ENCODE measurements around the gene PPP1R3G. TPM values are rescaled to one million over a fixed set of nuclear protein-coding genes. Genes with fewer than 3 reads are reported as not detected.
"Not testable (repeated sequence)": the region's sequence is repeated elsewhere in the genome, so short reads cannot be mapped to it uniquely, and the experiment has no call there.

Gene PPP1R3G
- total RNA-seq, 5 donors from 2014 or later (not counting 1 experiment from before 2014, with no cell fraction given), result 0.06 to 0.07 TPM; not detected in 3

GRCh38 chr6:5055118-5055517 is 30.0 kb upstream of the PPP1R3G start:
- Mint-ChIP-seq H3K4me1 (no peaks in the 10 kb centered on the region), H3K36me3 (peaks cover 10% of the 10 kb centered on the region), H3K9me3 (peaks cover 12 to 31% (median 16%) of the 10 kb centered on the region in 3 donors), H3K27me3 (peaks cover 3 to 6% of the 10 kb centered on the region in 2 donors), H3K4me3 (no peak overlapping the region), H3K27ac (no peak overlapping the region)
- no peak for DNase-seq
- ChIA-PET CTCF (no interaction called here), POLR2A (no interaction called here)
- H3K27ac ChIP-seq (ENCODE audit: low read length), result no peak overlapping the region
- 100% methylated on average over 2 of the region's 4 CpGs for WGBS (ENCODE audit: insufficient coverage)
- H3K4me1 ChIP-seq (ENCODE audit: control insufficient read depth in 1 of 2, extremely low read depth in 1 of 2, insufficient read depth in 2 of 2, low read length in 2 of 2), result no peaks in the 10 kb centered on the region
- H3K4me3 ChIP-seq (ENCODE audit: control insufficient read depth in 1 of 2, extremely low read depth in 1 of 2, low read length in 1 of 2), result no peak overlapping the region
- no peaks in the 10 kb centered on the region for H3K36me3 ChIP-seq (ENCODE audit: control insufficient read depth in 2 of 2, extremely low read depth in 1 of 2, insufficient read depth in 1 of 2, low read length in 1 of 2)
- peaks cover 0 to 10% of the 10 kb centered on the region in 2 experiments for H3K27me3 ChIP-seq (replicated peaks in 1 of 2; ENCODE audit: control insufficient read depth in 2 of 2, extremely low read depth in 1 of 2, insufficient read depth in 2 of 2, low read length in 1 of 2)
- ATAC-seq (replicated peaks in 1 of 4), result no peak
- H3K9me3 ChIP-seq, result no peaks in the 10 kb centered on the region

- no peak for DNase-seq
Observed at GRCh38 chr6:5058254-5058653, 26.9 kb upstream of the PPP1R3G start.

GRCh38 chr6:5059036-5059896 is 25.9 kb upstream of the PPP1R3G start:
- 100% methylated on average over 5 of the region's 11 CpGs for WGBS (ENCODE audit: insufficient coverage)
- Histone ChIP-seq H3K4me3 (ENCODE audit: control insufficient read depth in 1 of 2, extremely low read depth in 1 of 2, low read length in 1 of 2) (no peak overlapping the region), H3K4me1 (ENCODE audit: control insufficient read depth in 1 of 2, extremely low read depth in 1 of 2, insufficient read depth in 2 of 2, low read length in 2 of 2) (no peaks in the 10 kb centered on the region), H3K27me3 (replicated peaks in 1 of 2; ENCODE audit: control insufficient read depth in 2 of 2, extremely low read depth in 1 of 2, insufficient read depth in 2 of 2, low read length in 1 of 2) (peaks cover 0 to 17% of the 10 kb centered on the region in 2 experiments), H3K9me3 (no peaks in the 10 kb centered on the region), H3K36me3 (ENCODE audit: control insufficient read depth in 2 of 2, extremely low read depth in 1 of 2, insufficient read depth in 1 of 2, low read length in 1 of 2) (no peaks in the 10 kb centered on the region), H3K27ac (ENCODE audit: low read length) (no peak overlapping the region)
- no peaks in the 10 kb centered on the region for H3K4me1 Mint-ChIP-seq
- ChIA-PET POLR2A (interaction anchor here in 1 of 2 donors (0.6 kb wide), 1 partner anchor 20 kb away, joined by 3 read pairs; no protein-coding TSS in a partner anchor), CTCF (no interaction called here)
- peaks cover 4% of the 10 kb centered on the region for H3K36me3 Mint-ChIP-seq
- ATAC-seq (replicated peaks in 1 of 4), result no peak
- peaks cover 0 to 6% (median 0%) of the 10 kb centered on the region in 3 donors for H3K9me3 Mint-ChIP-seq
- peaks cover 3% of the 10 kb centered on the region in 2 donors for H3K27me3 Mint-ChIP-seq
- no peak for DNase-seq
- H3K4me3 Mint-ChIP-seq, result no peak overlapping the region
- H3K27ac Mint-ChIP-seq, result no peak overlapping the region

More at GRCh38 chr6:5058254-5058653, 26.9 kb upstream of the PPP1R3G start:
- H3K27me3 ChIP-seq (replicated peaks in 1 of 2; ENCODE audit: control insufficient read depth in 2 of 2, extremely low read depth in 1 of 2, insufficient read depth in 2 of 2, low read length in 1 of 2), result peaks cover 0 to 14% of the 10 kb centered on the region in 2 experiments
- no peaks in the 10 kb centered on the region for H3K9me3 ChIP-seq
- no peak overlapping the region for H3K27ac Mint-ChIP-seq
- no peak overlapping the region for H3K27ac ChIP-seq (ENCODE audit: low read length)
- CTCF ChIA-PET, result no interaction called here
- H3K27me3 Mint-ChIP-seq, result peaks cover 3% of the 10 kb centered on the region in 2 donors
- no peak overlapping the region for H3K4me3 Mint-ChIP-seq
- H3K4me3 ChIP-seq (ENCODE audit: control insufficient read depth in 1 of 2, extremely low read depth in 1 of 2, low read length in 1 of 2), result no peak overlapping the region
- H3K36me3 ChIP-seq (ENCODE audit: control insufficient read depth in 2 of 2, extremely low read depth in 1 of 2, insufficient read depth in 1 of 2, low read length in 1 of 2), result no peaks in the 10 kb centered on the region
- POLR2A ChIA-PET, result no interaction called here
- peaks cover 4% of the 10 kb centered on the region for H3K36me3 Mint-ChIP-seq
- no peaks in the 10 kb centered on the region for H3K4me1 ChIP-seq (ENCODE audit: control insufficient read depth in 1 of 2, extremely low read depth in 1 of 2, insufficient read depth in 2 of 2, low read length in 2 of 2)
- 48% methylated on average over 8 of the region's 8 CpGs for WGBS (ENCODE audit: insufficient coverage)
- ATAC-seq (replicated peaks in 1 of 4), result no peak
- H3K4me1 Mint-ChIP-seq, result no peaks in the 10 kb centered on the region
- peaks cover 0 to 6% (median 0%) of the 10 kb centered on the region in 3 donors for H3K9me3 Mint-ChIP-seq

GRCh38 chr6:5060439-5060838 is 24.7 kb upstream of the PPP1R3G start:
- 90% methylated on average over 3 of the region's 9 CpGs for WGBS (ENCODE audit: insufficient coverage)
- H3K4me3 Mint-ChIP-seq; H3K36me3 Mint-ChIP-seq; H3K36me3 ChIP-seq (ENCODE audit: control insufficient read depth in 2 of 2, extremely low read depth in 1 of 2, insufficient read depth in 1 of 2, low read length in 1 of 2); DNase-seq; H3K9me3 Mint-ChIP-seq; CTCF ChIA-PET; H3K27ac Mint-ChIP-seq; H3K27ac ChIP-seq (ENCODE audit: low read length); H3K27me3 Mint-ChIP-seq; H3K4me1 ChIP-seq (ENCODE audit: control insufficient read depth in 1 of 2, extremely low read depth in 1 of 2, insufficient read depth in 2 of 2, low read length in 2 of 2); H3K4me1 Mint-ChIP-seq; H3K9me3 ChIP-seq; ATAC-seq (replicated peaks in 1 of 4); POLR2A ChIA-PET; H3K4me3 ChIP-seq (ENCODE audit: control insufficient read depth in 1 of 2, extremely low read depth in 1 of 2, low read length in 1 of 2): not testable (repeated sequence)
- H3K27me3 ChIP-seq (replicated peaks in 1 of 2; ENCODE audit: control insufficient read depth in 2 of 2, extremely low read depth in 1 of 2, insufficient read depth in 2 of 2, low read length in 1 of 2), result peaks cover 0 to 17% of the 10 kb centered on the region in 2 experiments

- H3K36me3 Mint-ChIP-seq, result peaks cover 4% of the 10 kb centered on the region
- no peaks in the 10 kb centered on the region for H3K9me3 Mint-ChIP-seq
- WGBS (ENCODE audit: insufficient coverage), result no CpG with 5 or more reads among the region's 3 CpGs
- H3K4me3 Mint-ChIP-seq, result no peak overlapping the region
- H3K27me3 Mint-ChIP-seq, result peaks cover 3% of the 10 kb centered on the region in 2 donors
- POLR2A ChIA-PET, result no interaction called here
- CTCF ChIA-PET, result no interaction called here
- ATAC-seq (replicated peaks in 1 of 4) (no peak), DNase-seq (no peak)
- H3K4me1 ChIP-seq (ENCODE audit: control insufficient read depth in 1 of 2, extremely low read depth in 1 of 2, insufficient read depth in 2 of 2, low read length in 2 of 2), result no peaks in the 10 kb centered on the region
- no peak overlapping the region for H3K27ac Mint-ChIP-seq
- no peaks in the 10 kb centered on the region for H3K4me1 Mint-ChIP-seq
- peaks cover 0 to 17% of the 10 kb centered on the region in 2 experiments for H3K27me3 ChIP-seq (replicated peaks in 1 of 2; ENCODE audit: control insufficient read depth in 2 of 2, extremely low read depth in 1 of 2, insufficient read depth in 2 of 2, low read length in 1 of 2)
- H3K27ac ChIP-seq (ENCODE audit: low read length), result no peak overlapping the region
- no peak overlapping the region for H3K4me3 ChIP-seq (ENCODE audit: control insufficient read depth in 1 of 2, extremely low read depth in 1 of 2, low read length in 1 of 2)
- no peaks in the 10 kb centered on the region for H3K36me3 ChIP-seq (ENCODE audit: control insufficient read depth in 2 of 2, extremely low read depth in 1 of 2, insufficient read depth in 1 of 2, low read length in 1 of 2)
- H3K9me3 ChIP-seq, result no peaks in the 10 kb centered on the region
Observed at GRCh38 chr6:5061152-5061551, 24.0 kb upstream of the PPP1R3G start.

- DNase-seq (no peak), ATAC-seq (replicated peaks in 1 of 4) (no peak)
- Mint-ChIP-seq H3K36me3 (peaks cover 4% of the 10 kb centered on the region), H3K9me3 (peaks cover 5 to 7% (median 5%) of the 10 kb centered on the region in 3 donors), H3K27ac (no peak overlapping the region), H3K4me1 (no peaks in the 10 kb centered on the region), H3K27me3 (peaks cover 3% of the 10 kb centered on the region in 2 donors), H3K4me3 (no peak overlapping the region)
- CTCF ChIA-PET, result no interaction called here
- Histone ChIP-seq H3K4me3 (ENCODE audit: control insufficient read depth in 1 of 2, extremely low read depth in 1 of 2, low read length in 1 of 2) (no peak overlapping the region), H3K27ac (ENCODE audit: low read length) (no peak overlapping the region), H3K4me1 (ENCODE audit: control insufficient read depth in 1 of 2, extremely low read depth in 1 of 2, insufficient read depth in 2 of 2, low read length in 2 of 2) (no peaks in the 10 kb centered on the region), H3K27me3 (replicated peaks in 1 of 2; ENCODE audit: control insufficient read depth in 2 of 2, extremely low read depth in 1 of 2, insufficient read depth in 2 of 2, low read length in 1 of 2) (peaks cover 0 to 10% of the 10 kb centered on the region in 2 experiments), H3K9me3 (no peaks in the 10 kb centered on the region), H3K36me3 (ENCODE audit: control insufficient read depth in 2 of 2, extremely low read depth in 1 of 2, insufficient read depth in 1 of 2, low read length in 1 of 2) (no peaks in the 10 kb centered on the region)
- POLR2A ChIA-PET, result interaction anchor here in 1 of 2 donors (0.7 kb wide), 1 partner anchor 262 kb away, joined by 3 read pairs; no protein-coding TSS in a partner anchor
- WGBS (ENCODE audit: insufficient coverage), result 71% methylated on average over 8 of the region's 8 CpGs
Observed at GRCh38 chr6:5063617-5064016, 21.5 kb upstream of the PPP1R3G start.

All from T-cell (primary cell).